Glutamatergic neuron (in vitro differentiated cells): ENCODE results near the gene PPHLN1. TPM values are rescaled to one million over a fixed set of nuclear protein-coding genes. Genes with fewer than 3 reads are reported as not detected.

Experiments used
- DNase-seq: peaks from one replicate; pipeline ENCODE4 v3.0.0; 2022
- H3K27ac Mint-ChIP-seq: one replicate; pipeline ENCODE4 v1.8.0; 2020; ENCODE audit warnings: mild to moderate bottlenecking, mixed read lengths, inconsistent platforms; ENCODE audit not compliant: unreplicated experiment
- H3K27me3 Mint-ChIP-seq: one replicate; pipeline ENCODE4 v1.8.0; 2020; ENCODE audit warnings: mild to moderate bottlenecking, moderate library complexity, mixed read lengths, inconsistent platforms; ENCODE audit not compliant: unreplicated experiment
- H3K36me3 Mint-ChIP-seq: one replicate; pipeline ENCODE4 v1.8.0; 2020; ENCODE audit warnings: mild to moderate bottlenecking, mixed read lengths, inconsistent platforms; ENCODE audit not compliant: unreplicated experiment
- H3K4me1 Mint-ChIP-seq: one replicate; pipeline ENCODE4 v1.8.0; 2020; ENCODE audit warnings: mild to moderate bottlenecking, low read depth, mixed read lengths, inconsistent platforms; ENCODE audit not compliant: unreplicated experiment
- H3K4me3 Mint-ChIP-seq: one replicate; pipeline ENCODE4 v1.8.0; 2020; ENCODE audit warnings: mild to moderate bottlenecking, mixed read lengths, inconsistent platforms; ENCODE audit not compliant: unreplicated experiment
- H3K9me3 Mint-ChIP-seq: one replicate; pipeline ENCODE4 v1.8.0; 2020; ENCODE audit warnings: mild to moderate bottlenecking, moderate library complexity, mixed read lengths, inconsistent platforms; ENCODE audit not compliant: unreplicated experiment
- CTCF ChIP-seq: fragments of 200-600 bp; sonication (generic); IDR thresholded peaks from one replicate; pipeline ENCODE4 v1.5.0; 2021; ENCODE audit not compliant: partially characterized antibody, unreplicated experiment
- total RNA-seq: library from RNA; stranded (reverse); fragmentation: NEBNext Ultra II Directional; extraction: Animal tissue kit (Norgen Biotek cat#: 25700); gene quantifications from one replicate; pipeline ENCODE4 v1.2.1, GENCODE V29; 2021; ENCODE audit not compliant: unreplicated experiment

Gene PPHLN1
- total RNA-seq, 1 donor from 2014 or later, result 64.4 TPM

- Mint-ChIP-seq H3K9me3 (no peaks in the 10 kb centered on the region), H3K27me3 (peaks cover 2% of the 10 kb centered on the region), H3K4me1 (no peaks in the 10 kb centered on the region), H3K36me3 (no peaks in the 10 kb centered on the region), H3K4me3 (no peak overlapping the region), H3K27ac (no peak overlapping the region)
- no peak for DNase-seq
- no peak for TF ChIP-seq CTCF
Measured at GRCh38 chr12:42298887-42299286, 27.1 kb upstream of the PPHLN1 start.

DNA sequence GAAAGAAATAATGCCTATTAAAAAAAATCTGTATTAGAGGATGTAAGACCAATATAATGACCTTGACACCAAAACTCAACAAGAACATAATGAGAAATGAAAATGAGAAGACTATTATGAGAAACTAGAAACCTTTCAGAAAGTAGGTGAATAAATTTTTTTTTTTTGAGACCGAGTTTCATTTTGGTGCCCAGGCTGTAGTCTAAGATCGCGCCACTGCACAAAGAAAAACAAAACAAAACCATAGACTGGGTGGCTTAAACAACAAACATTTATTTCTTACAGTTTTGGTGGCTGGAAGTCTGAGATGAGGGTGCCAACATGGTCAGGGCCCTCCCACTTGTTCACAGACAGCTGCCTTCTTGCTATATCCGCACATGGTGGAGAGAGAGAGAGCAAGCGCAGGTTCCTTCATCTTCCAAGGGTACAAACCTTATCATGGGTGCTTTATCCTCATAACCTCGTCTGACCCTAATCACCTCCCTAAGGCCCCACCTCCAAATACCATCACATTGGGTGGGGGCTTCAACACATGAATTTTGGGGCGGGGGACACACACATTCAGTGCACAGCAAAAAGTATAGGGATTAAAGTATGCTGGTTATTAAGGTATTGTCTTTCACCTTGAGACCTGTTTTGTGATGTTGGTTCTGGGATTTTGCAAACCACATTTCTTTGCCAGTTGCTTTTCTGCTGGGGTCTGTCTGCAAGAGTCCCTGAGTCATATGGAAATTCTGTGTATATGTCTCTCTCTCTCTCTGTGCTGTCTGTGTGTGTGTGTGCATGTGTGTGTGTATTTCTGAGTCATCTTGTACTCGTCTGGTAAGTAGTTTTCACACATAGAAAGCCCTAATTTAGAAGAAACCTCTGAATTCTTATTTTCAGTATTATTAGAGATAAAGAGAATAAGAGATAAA lies 26.3 kb upstream of the PPHLN1 start:
- no peak for TF ChIP-seq CTCF
- Mint-ChIP-seq H3K9me3 (no peaks in the 10 kb centered on the region), H3K27ac (no peak overlapping the region), H3K4me3 (no peak overlapping the region), H3K36me3 (no peaks in the 10 kb centered on the region), H3K27me3 (peaks cover 2% of the 10 kb centered on the region), H3K4me1 (no peaks in the 10 kb centered on the region)
- DNase-seq, result no peak

GRCh38 chr12:42306297-42306696 lies 19.7 kb upstream of the PPHLN1 start:
- no peaks in the 10 kb centered on the region for H3K9me3 Mint-ChIP-seq
- no peaks in the 10 kb centered on the region for H3K36me3 Mint-ChIP-seq
- no peak overlapping the region for H3K27ac Mint-ChIP-seq
- TF ChIP-seq CTCF, result no peak
- no peak overlapping the region for H3K4me3 Mint-ChIP-seq
- DNase-seq, result no peak
- peaks cover 2% of the 10 kb centered on the region for H3K27me3 Mint-ChIP-seq
- no peaks in the 10 kb centered on the region for H3K4me1 Mint-ChIP-seq

GRCh38 chr12:42308390-42308789 lies 17.6 kb upstream of the PPHLN1 start:
- Mint-ChIP-seq H3K4me1 (no peaks in the 10 kb centered on the region), H3K36me3 (no peaks in the 10 kb centered on the region), H3K27me3 (no peaks in the 10 kb centered on the region), H3K9me3 (no peaks in the 10 kb centered on the region), H3K4me3 (no peak overlapping the region), H3K27ac (no peak overlapping the region)
- TF ChIP-seq CTCF, result no peak
- DNase-seq, result no peak

- H3K27ac Mint-ChIP-seq, result no peak overlapping the region
- H3K27me3 Mint-ChIP-seq, result no peaks in the 10 kb centered on the region
- H3K36me3 Mint-ChIP-seq, result no peaks in the 10 kb centered on the region
- no peaks in the 10 kb centered on the region for H3K9me3 Mint-ChIP-seq
- H3K4me3 Mint-ChIP-seq, result no peak overlapping the region
- no peak for TF ChIP-seq CTCF
- no peak for DNase-seq
- H3K4me1 Mint-ChIP-seq, result no peaks in the 10 kb centered on the region
Measured at GRCh38 chr12:42309996-42310395, 16.0 kb upstream of the PPHLN1 start.
